HCT116 (cell line): ENCODE measurements around the gene CYSTM1. TPM values are rescaled to one million over a fixed set of nuclear protein-coding genes. Genes with fewer than 3 reads are reported as not detected.

Experiments used
- ATAC-seq: fragments of 200-7000 bp; cut with Tn5 transposase; 2 replicates; pipeline ENCODE4 v1.9.1; 2020; ENCODE audit warnings: mild to moderate bottlenecking, moderate library complexity
- BruUV-seq: library from RNA; stranded (reverse); fragments of 400-500 nt; replicated peaks from 2 replicates; lab custom pipeline; 2021; lab: Mats Ljungman, UMichigan
- CTCF ChIA-PET: fragments of 300-600 bp; sonication (Branson Sonifier 250); formaldehyde crosslinking; loops from one replicate; lab custom pipeline; 2021; ENCODE audit warnings: antibody characterized with exemption; lab: Charles Lee
- POLR2A ChIA-PET: fragments of 300-600, 350-600 bp; sonication (Branson Sonifier 250); formaldehyde crosslinking; loops from one replicate; lab custom pipeline; 2021; ENCODE audit warnings: antibody characterized with exemption; lab: Charles Lee
- RAD21 ChIA-PET, 2 experiments: fragments of 300-600 bp; sonication (Branson Sonifier 250); formaldehyde crosslinking; loops; one replicate each; lab custom pipeline; 2023; ENCODE audit warnings: low total read pairs in 2 of 2; ENCODE audit not compliant: uncharacterized antibody in 2 of 2, unreplicated experiment in 2 of 2, low non-redundant PET in 1 of 2; lab: Charles Lee
- DNase-seq: peaks from one replicate; pipeline ENCODE4 v3.0.0-alpha.2; 2010; ENCODE audit warnings: low read depth, low spot score
- H2AFZ ChIP-seq: fragments of 200-600 bp; shearing (Covaris generic), sonication (generic); 2 replicates; pipeline ENCODE4 v1.6.1; 2017; ENCODE audit warnings: low read depth, mixed run types, mixed read lengths, antibody characterized with exemption, low read length; ENCODE audit not compliant: poor library complexity, severe bottlenecking
- H3K27ac ChIP-seq: 2 replicates; pipeline ENCODE4 v1.5.1; 2012; ENCODE audit warnings: low read depth, low read length
- H3K27me3 ChIP-seq: fragments of 200-600 bp; sonication (generic); 2 replicates; pipeline ENCODE4 v1.6.1; 2016; ENCODE audit warnings: mixed run types, low read length, mixed read lengths; ENCODE audit not compliant: insufficient read depth
- H3K36me3 ChIP-seq, 2 experiments: fragments of 200-500 bp in 1 of 2; fragments of 200-600 bp in 1 of 2; sonication (Bioruptor generic) in 1 of 2; sonication (generic) in 1 of 2; 2 replicates each; pipeline versions ENCODE4 v1.5.1 to v1.6.1; 2014 to 2016; ENCODE audit warnings: low read length in 2 of 2, inconsistent platforms in 1 of 2, mixed read lengths in 1 of 2, mixed run types in 1 of 2; ENCODE audit not compliant: insufficient read depth in 2 of 2, control insufficient read depth in 1 of 2
- H3K4me1 ChIP-seq, 2 experiments: fragments of 200-600 bp in 1 of 2; sonication (generic) in 1 of 2; 2 replicates each; pipeline versions ENCODE4 v1.5.1 to v1.6.1; 2012 to 2017; ENCODE audit warnings: low read length in 2 of 2, inconsistent platforms in 1 of 2, mild to moderate bottlenecking in 1 of 2, mixed read lengths in 1 of 2, mixed run types in 1 of 2, moderate library complexity in 1 of 2; ENCODE audit not compliant: insufficient read depth in 2 of 2, control insufficient read depth in 1 of 2
- H3K4me2 ChIP-seq: fragments of 200-600 bp; sonication (generic); 2 replicates; pipeline ENCODE4 v1.6.1; 2017; ENCODE audit warnings: mixed run types, low read length, mixed read lengths
- H3K4me3 ChIP-seq, 2 experiments: fragments of 200-600 bp in 1 of 2; sonication (generic) in 1 of 2; replicated peaks in 1 of 2; 2 replicates each; pipeline ENCODE4 v1.5.1; 2011 to 2016; ENCODE audit warnings: low read length in 2 of 2, control low read depth in 1 of 2, low read depth in 1 of 2, mild to moderate bottlenecking in 1 of 2, mixed read lengths in 1 of 2, mixed run types in 1 of 2
- H3K79me2 ChIP-seq: fragments of 200-600 bp; sonication (generic); 2 replicates; pipeline ENCODE4 v1.6.1; 2017; ENCODE audit warnings: mild to moderate bottlenecking, mixed run types, low read length, moderate library complexity, mixed read lengths; ENCODE audit not compliant: insufficient read depth
- H3K9ac ChIP-seq: fragments of 200-600 bp; sonication (generic); 2 replicates; pipeline ENCODE4 v1.6.1; 2016; ENCODE audit warnings: low read length, mixed read lengths
- H3K9me2 ChIP-seq: fragments of 200-600 bp; sonication (generic), shearing (Covaris generic); 2 replicates; pipeline ENCODE4 v1.6.1; 2017; ENCODE audit warnings: mixed run types, mild to moderate bottlenecking, moderate library complexity; ENCODE audit not compliant: insufficient read depth
- H3K9me3 ChIP-seq, 2 experiments: fragments of 200-500 bp in 1 of 2; fragments of 200-600 bp in 1 of 2; sonication (Bioruptor generic) in 1 of 2; sonication (generic) in 1 of 2; 2 replicates each; pipeline ENCODE4 v1.6.1; 2014 to 2017; ENCODE audit warnings: low read length in 2 of 2, mixed read lengths in 2 of 2, inconsistent platforms in 1 of 2, low read depth in 1 of 2, mild to moderate bottlenecking in 1 of 2, mixed run types in 1 of 2, moderate library complexity in 1 of 2; ENCODE audit not compliant: control insufficient read depth in 1 of 2, insufficient read depth in 1 of 2
- H4K20me1 ChIP-seq: fragments of 200-600 bp; sonication (generic), shearing (Covaris generic); 2 replicates; pipeline ENCODE4 v1.6.1; 2017; ENCODE audit warnings: mixed run types, mild to moderate bottlenecking, moderate library complexity; ENCODE audit not compliant: insufficient read depth
- ELF1 ChIP-seq: IDR thresholded peaks from 2 replicates; pipeline ENCODE4 v1.6.1; 2012; ENCODE audit warnings: low read depth, borderline replicate concordance
- EZH2 ChIP-seq: fragments of 200-600 bp; sonication (generic); IDR thresholded peaks from 2 replicates; pipeline ENCODE4 v1.6.1; 2017; ENCODE audit warnings: antibody characterized with exemption, mixed run types
- JUND ChIP-seq: IDR thresholded peaks from 2 replicates; pipeline ENCODE4 v1.6.1; 2012
- REST ChIP-seq: IDR thresholded peaks from 2 replicates; pipeline ENCODE4 v1.6.1; 2012; ENCODE audit warnings: low read depth
- YY1 ChIP-seq: IDR thresholded peaks from 2 replicates; pipeline ENCODE4 v1.6.1; 2011; ENCODE audit warnings: low read length, low read depth, moderate library complexity, mild to moderate bottlenecking; ENCODE audit not compliant: insufficient replicate concordance; ENCODE audit errors: extremely low read depth
- ZBTB33 ChIP-seq: IDR thresholded peaks from 2 replicates; pipeline ENCODE4 v1.6.1; 2011; ENCODE audit warnings: mild to moderate bottlenecking, low read length, moderate library complexity; ENCODE audit not compliant: insufficient replicate concordance; ENCODE audit errors: extremely low read depth
- intact Hi-C: fragments of 100-400 bp; cut with micrococcal nuclease; formaldehyde crosslinking; loops from 2 replicates; pipeline ENCODE4 v1.10.0; 2022
- total RNA-seq: library from RNA; stranded (reverse); gene quantifications from one replicate; pipeline ENCODE4 v1.2.1, GENCODE V29; 2021; ENCODE audit not compliant: unreplicated experiment

The CYSTM1 gene
- total RNA-seq, 1 experiment from 2014 or later = 56.0 TPM

- Histone ChIP-seq H3K9me2 (no peaks in the 10 kb centered on the region), H2AFZ (no peak overlapping the region), H3K27ac (no peak overlapping the region), H3K79me2 (peaks cover 19% of the 10 kb centered on the region), H4K20me1 (no peaks in the 10 kb centered on the region), H3K9me3 (no peaks in the 10 kb centered on the region), H3K27me3 (no peaks in the 10 kb centered on the region), H3K36me3 (no peaks in the 10 kb centered on the region), H3K4me1 (no peaks in the 10 kb centered on the region), H3K9ac (no peak overlapping the region), H3K4me3 (no peak overlapping the region), H3K4me2 (no peak overlapping the region)
- ATAC-seq (no peak), DNase-seq (no peak)
- TF ChIP-seq JUND (no peak), REST (no peak), ELF1 (no peak), ZBTB33 (no peak), YY1 (no peak), EZH2 (no peak)
- BruUV-seq = no TSS peak
- RAD21 ChIA-PET = no interaction called here
- CTCF ChIA-PET = no interaction called here
- POLR2A ChIA-PET = no interaction called here
- intact Hi-C loops = no loop called here
Measured at GRCh38 chr5:140270008-140270407, 95.0 kb downstream of the CYSTM1 start.
